Lower lobe of right lung (tissue), 2 donors: ENCODE results near the gene TLR5. TPM values are rescaled to one million over a fixed set of nuclear protein-coding genes. Genes with fewer than 3 reads are reported as not detected.

Experiments
- ATAC-seq, 2 donors: fragments of 200-7000 bp; cut with Tn5 transposase; one replicate each; pipeline ENCODE4 v1.9.1; 2020 to 2022; ENCODE audit warnings: mild to moderate bottlenecking in 2 of 2, moderate library complexity in 2 of 2
- DNase-seq: peaks from one replicate; pipeline ENCODE4 v3.0.0-alpha.2; 2020
- H3K27ac ChIP-seq: fragments of 200-600 bp; one replicate; pipeline ENCODE4 v1.8.0; 2022
- H3K27me3 ChIP-seq: fragments of 200-600 bp; one replicate; pipeline ENCODE4 v1.8.0; 2022; ENCODE audit warnings: low read depth
- H3K36me3 ChIP-seq: fragments of 200-600 bp; one replicate; pipeline ENCODE4 v1.8.0; 2022; ENCODE audit warnings: mild to moderate bottlenecking
- H3K4me1 ChIP-seq: fragments of 200-600 bp; one replicate; pipeline ENCODE4 v1.8.0; 2022
- H3K4me3 ChIP-seq: fragments of 200-600 bp; one replicate; pipeline ENCODE4 v1.8.0; 2022; ENCODE audit warnings: mild to moderate bottlenecking
- H3K9me3 ChIP-seq: fragments of 200-600 bp; one replicate; pipeline ENCODE4 v1.8.0; 2022
- intact Hi-C: fragments of 100-400 bp; cut with DNase I; formaldehyde crosslinking; loops from one replicate; pipeline ENCODE4 v1.11.0; 2022
- total RNA-seq: library from RNA; stranded (reverse); fragmentation: NEBNext Ultra II Directional; extraction: Animal tissue kit (Norgen Biotek cat#: 25700); gene quantifications from one replicate; pipeline ENCODE4 v1.2.1, GENCODE V29; 2021
- TF ChIP-seq, protein P1 (sequence below): fragments of 200-600 bp; IDR thresholded peaks from one replicate; pipeline ENCODE4 v1.8.0; 2022; ENCODE audit warnings: antibody characterized with exemption, mild to moderate bottlenecking
- donor health status: DM: no; HTN: yes; CAD: no; lungs with severe emphysema.

Gene TLR5
- total RNA-seq, 1 donor from 2014 or later: 26.6 TPM

DNA sequence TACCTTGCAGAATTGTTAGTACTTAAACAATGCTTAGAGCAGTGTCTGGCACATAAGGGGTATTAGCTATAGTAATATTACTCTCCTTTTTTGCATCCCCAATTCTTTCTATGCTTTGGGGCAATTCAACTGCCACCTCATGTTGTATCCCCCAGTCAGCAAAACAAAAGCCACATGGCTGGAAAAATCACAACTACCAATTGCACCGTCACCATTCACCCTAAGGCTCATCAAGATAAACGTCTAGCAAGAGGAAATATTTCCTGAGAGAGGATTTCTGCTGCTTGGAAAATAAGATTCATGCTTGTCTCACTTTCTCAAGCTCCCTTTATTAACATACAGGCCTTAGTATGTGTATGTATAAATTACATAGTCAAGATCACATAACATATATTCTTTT, 12.1 kb upstream of the TLR5 start:
- intact Hi-C loops: no loop called here
- Histone ChIP-seq H3K27ac (no peak overlapping the region), H3K9me3 (no peaks in the 10 kb centered on the region), H3K4me3 (no peak overlapping the region), H3K27me3 (no peaks in the 10 kb centered on the region), H3K4me1 (no peaks in the 10 kb centered on the region), H3K36me3 (no peaks in the 10 kb centered on the region)
- TF ChIP-seq, protein P1, sequence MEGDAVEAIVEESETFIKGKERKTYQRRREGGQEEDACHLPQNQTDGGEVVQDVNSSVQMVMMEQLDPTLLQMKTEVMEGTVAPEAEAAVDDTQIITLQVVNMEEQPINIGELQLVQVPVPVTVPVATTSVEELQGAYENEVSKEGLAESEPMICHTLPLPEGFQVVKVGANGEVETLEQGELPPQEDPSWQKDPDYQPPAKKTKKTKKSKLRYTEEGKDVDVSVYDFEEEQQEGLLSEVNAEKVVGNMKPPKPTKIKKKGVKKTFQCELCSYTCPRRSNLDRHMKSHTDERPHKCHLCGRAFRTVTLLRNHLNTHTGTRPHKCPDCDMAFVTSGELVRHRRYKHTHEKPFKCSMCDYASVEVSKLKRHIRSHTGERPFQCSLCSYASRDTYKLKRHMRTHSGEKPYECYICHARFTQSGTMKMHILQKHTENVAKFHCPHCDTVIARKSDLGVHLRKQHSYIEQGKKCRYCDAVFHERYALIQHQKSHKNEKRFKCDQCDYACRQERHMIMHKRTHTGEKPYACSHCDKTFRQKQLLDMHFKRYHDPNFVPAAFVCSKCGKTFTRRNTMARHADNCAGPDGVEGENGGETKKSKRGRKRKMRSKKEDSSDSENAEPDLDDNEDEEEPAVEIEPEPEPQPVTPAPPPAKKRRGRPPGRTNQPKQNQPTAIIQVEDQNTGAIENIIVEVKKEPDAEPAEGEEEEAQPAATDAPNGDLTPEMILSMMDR: no peak
- DNase-seq (no peak), ATAC-seq (no peak)

DNA sequence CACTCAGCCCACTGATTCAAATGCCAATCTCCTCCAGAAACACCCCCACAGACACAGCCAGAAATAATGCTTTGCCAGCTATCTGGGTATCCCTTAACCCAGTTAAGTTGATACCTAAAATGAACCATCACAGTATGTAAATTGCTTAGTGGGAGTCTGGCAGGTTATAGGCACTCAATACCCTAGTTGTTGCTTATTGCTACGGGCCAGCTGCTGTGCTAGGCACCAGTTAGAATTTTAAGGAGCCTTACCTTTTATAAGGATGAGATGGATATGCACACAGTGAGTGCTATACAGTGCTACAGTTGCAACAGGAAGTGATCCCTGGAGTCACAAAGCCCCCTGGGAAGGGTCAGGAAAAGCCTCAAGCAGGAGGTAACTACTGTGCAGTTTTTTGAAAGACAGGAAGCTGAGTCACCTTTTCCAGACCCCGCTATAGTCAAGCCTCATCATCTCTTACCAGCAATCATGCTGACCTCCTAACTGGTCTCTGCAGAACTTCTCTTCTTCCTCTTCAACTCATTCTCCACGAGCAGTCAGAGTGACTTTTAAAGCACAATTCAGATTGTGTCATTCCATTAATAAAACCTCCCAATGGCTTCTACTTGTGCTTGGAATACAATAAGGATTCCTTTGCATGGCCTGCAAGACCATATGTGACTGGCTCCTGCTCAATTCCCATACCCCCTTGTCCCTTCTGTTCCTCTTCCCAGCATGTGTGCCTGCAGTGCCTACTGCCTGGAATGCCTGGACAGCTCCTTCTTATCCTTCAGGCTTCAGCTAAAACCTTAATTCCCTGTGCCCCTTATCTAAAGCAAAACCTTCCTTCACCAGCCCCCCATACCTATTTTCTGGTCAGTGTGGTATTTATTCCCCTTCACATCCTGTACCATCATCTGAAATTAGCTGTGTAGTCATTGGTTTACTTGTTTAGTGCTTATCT, 10.4 kb upstream of the TLR5 start:
- Histone ChIP-seq H3K4me3 (no peak overlapping the region), H3K4me1 (no peaks in the 10 kb centered on the region), H3K36me3 (no peaks in the 10 kb centered on the region), H3K27me3 (no peaks in the 10 kb centered on the region), H3K27ac (no peak overlapping the region), H3K9me3 (no peaks in the 10 kb centered on the region)
- peak in 1 of 2 donors; percentile 21 for ATAC-seq
- intact Hi-C loops: no loop called here
- TF ChIP-seq, protein P1: no peak
- DNase-seq: no peak

DNA sequence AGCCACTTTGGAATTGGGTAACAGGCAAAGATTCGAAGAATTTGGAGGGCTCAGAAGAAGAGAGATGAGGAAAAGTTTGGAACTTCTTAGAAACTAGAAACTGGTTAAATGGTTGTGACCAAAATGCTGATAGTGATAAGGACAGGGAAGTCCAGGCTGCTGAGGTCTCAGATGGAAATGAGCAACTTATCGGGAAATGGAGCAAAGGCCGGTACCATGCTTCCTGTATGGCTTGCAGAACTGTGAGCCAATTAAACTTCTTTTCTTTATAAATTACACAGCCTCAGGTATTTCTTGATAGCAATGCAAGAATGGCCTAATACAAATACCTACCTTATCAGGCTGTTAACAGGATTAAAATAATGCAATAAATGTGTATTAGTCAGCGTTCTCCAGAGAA, 9.4 kb upstream of the TLR5 start:
- H3K9me3 ChIP-seq: no peaks in the 10 kb centered on the region
- H3K36me3 ChIP-seq: no peaks in the 10 kb centered on the region
- H3K27me3 ChIP-seq: no peaks in the 10 kb centered on the region
- ATAC-seq (no peak), DNase-seq (no peak)
- intact Hi-C loops: no loop called here
- H3K4me3 ChIP-seq: no peak overlapping the region
- H3K4me1 ChIP-seq: no peaks in the 10 kb centered on the region
- TF ChIP-seq, protein P1: no peak
- no peak overlapping the region for H3K27ac ChIP-seq

DNA sequence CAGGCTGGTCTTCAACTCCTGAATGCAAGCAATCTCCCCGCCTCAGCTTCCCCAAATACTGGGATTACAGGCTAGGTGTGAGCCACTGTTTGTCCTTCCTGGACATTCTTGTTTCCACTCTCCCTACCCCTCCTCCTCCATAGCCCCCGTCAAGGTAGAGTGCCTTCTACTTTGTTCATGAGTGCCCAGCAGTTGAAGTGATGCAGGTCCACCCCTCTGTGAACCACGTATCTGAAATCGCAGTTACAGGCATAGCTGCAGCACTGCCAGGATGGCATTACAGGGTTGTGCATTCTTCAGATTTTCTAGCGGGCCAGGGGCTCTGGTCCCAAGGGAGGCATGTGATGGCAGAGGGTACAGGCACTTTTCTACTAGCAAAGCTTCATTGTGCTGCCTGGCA, 7.4 kb upstream of the TLR5 start:
- DNase-seq: no peak
- TF ChIP-seq, protein P1: no peak
- intact Hi-C loops: no loop called here
- no peaks in the 10 kb centered on the region for H3K9me3 ChIP-seq
- no peak overlapping the region for H3K4me3 ChIP-seq
- H3K27me3 ChIP-seq: no peaks in the 10 kb centered on the region
- H3K27ac ChIP-seq: no peak overlapping the region
- H3K36me3 ChIP-seq: no peaks in the 10 kb centered on the region
- no peak for ATAC-seq
- H3K4me1 ChIP-seq: no peaks in the 10 kb centered on the region

DNA sequence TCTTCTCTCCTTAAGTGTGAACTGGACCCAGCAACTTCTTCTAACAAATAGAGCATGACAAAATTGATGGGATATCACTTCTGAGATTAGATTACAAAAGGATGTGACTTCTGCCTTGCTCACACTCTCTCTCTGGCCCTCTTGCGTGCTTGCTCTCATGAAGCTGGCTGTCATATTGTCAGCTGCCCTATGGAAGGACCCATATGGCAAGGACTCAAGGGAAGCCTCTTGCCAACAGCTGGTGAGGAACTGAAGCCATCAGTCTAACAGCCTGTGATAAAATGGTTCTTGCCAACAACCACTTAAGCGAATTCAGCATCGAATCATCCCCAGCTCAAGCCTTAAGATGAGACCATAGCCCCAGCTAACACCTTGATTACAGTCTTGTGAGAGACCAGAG, 4.8 kb upstream of the TLR5 start:
- DNase-seq: no peak
- ATAC-seq: no peak
- intact Hi-C loops: no loop called here

More for the DNA sequence above, 4.8 kb upstream of the TLR5 start:
- Histone ChIP-seq H3K36me3 (no peaks in the 10 kb centered on the region), H3K4me1 (peaks cover 18% of the 10 kb centered on the region), H3K27me3 (no peaks in the 10 kb centered on the region), H3K4me3 (no peak overlapping the region), H3K27ac (no peak overlapping the region), H3K9me3 (no peaks in the 10 kb centered on the region)
- TF ChIP-seq, protein P1: no peak
